Tibial nerve (tissue), 4 donors: ENCODE measurements around the gene ZNF853.

Source experiments
- EP300 ChIP-seq, 2 donors: sonication (generic); formaldehyde crosslinking; IDR thresholded peaks; one replicate each; pipeline ENCODE4 v1.6.1; 2017; ENCODE audit warnings: antibody characterized with exemption in 2 of 2, mild to moderate bottlenecking in 1 of 2
- TF ChIP-seq, protein P1 (sequence below), 5 experiments: fragments of 200-600 bp in 3 of 5; fragments of 450-650 bp in 2 of 5; sonication (generic) in 3 of 5; IDR thresholded peaks; one replicate each; pipeline ENCODE4 v1.5.1; 2016 to 2019; ENCODE audit warnings: antibody characterized with exemption in 5 of 5, mild to moderate bottlenecking in 3 of 5, moderate library complexity in 2 of 5

DNA sequence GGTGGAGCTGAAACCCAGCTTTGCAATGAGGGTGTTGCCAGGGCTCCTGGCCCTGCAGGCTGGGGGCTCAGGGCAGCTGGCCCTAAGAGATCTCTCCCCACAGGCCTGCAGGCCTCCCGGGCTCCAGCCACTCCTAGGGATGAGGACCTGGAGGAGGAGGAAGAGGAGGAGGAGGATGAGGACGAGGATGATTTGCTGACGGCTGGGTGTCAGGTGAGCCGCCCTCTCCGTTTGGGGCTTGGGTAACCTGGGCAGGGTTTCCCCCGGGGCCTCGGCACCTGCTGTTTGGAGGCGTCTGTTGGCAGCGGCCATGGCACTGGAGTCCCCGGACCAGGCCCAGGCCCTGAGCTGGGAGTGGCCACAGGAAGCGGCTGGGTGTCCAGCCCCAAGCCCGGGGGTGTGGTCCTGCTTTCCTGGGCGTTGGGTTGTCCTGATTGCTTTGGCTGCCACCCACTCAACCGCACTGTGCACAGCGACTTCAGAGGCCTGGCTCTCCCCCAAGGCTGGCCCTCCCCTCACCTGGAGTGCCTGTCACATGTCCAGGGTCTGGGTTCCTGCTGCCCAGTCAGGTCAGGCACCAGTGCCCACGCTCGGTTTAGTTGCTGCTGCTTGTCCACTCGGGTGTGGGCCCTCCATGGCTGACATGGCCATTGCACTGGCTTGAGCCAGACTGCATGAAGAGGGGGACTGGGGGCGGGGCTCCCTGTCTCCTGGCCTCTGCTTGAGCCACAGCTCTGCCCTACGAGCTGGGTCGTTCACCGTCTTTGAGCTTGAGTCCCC, 27.6 kb downstream of the ZNF853 start:
- TF ChIP-seq, protein P1, sequence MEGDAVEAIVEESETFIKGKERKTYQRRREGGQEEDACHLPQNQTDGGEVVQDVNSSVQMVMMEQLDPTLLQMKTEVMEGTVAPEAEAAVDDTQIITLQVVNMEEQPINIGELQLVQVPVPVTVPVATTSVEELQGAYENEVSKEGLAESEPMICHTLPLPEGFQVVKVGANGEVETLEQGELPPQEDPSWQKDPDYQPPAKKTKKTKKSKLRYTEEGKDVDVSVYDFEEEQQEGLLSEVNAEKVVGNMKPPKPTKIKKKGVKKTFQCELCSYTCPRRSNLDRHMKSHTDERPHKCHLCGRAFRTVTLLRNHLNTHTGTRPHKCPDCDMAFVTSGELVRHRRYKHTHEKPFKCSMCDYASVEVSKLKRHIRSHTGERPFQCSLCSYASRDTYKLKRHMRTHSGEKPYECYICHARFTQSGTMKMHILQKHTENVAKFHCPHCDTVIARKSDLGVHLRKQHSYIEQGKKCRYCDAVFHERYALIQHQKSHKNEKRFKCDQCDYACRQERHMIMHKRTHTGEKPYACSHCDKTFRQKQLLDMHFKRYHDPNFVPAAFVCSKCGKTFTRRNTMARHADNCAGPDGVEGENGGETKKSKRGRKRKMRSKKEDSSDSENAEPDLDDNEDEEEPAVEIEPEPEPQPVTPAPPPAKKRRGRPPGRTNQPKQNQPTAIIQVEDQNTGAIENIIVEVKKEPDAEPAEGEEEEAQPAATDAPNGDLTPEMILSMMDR (IDR thresholded peaks at IDR 0.05) = no peak
- TF ChIP-seq EP300 (IDR thresholded peaks at IDR 0.05) = no peak
